DOHH2 (cell line): Measurements from ENCODE around the gene PNCK.

ENCODE experiments used
- CTCF ChIP-seq: fragments of 200-600 bp; sonication (generic); IDR thresholded peaks from one replicate; pipeline ENCODE4 v1.5.1; 2014; ENCODE audit warnings: antibody characterized with exemption, mild to moderate bottlenecking, low read depth, low read length; ENCODE audit not compliant: poor library complexity, severe bottlenecking
- EZH2phosphoT487 ChIP-seq: fragments of 200-600 bp; sonication (generic); IDR thresholded peaks from 2 replicates; pipeline ENCODE4 v1.6.1; 2017; ENCODE audit warnings: borderline replicate concordance, mild to moderate bottlenecking, antibody characterized with exemption, low read length, moderate library complexity, mixed read lengths

DNA sequence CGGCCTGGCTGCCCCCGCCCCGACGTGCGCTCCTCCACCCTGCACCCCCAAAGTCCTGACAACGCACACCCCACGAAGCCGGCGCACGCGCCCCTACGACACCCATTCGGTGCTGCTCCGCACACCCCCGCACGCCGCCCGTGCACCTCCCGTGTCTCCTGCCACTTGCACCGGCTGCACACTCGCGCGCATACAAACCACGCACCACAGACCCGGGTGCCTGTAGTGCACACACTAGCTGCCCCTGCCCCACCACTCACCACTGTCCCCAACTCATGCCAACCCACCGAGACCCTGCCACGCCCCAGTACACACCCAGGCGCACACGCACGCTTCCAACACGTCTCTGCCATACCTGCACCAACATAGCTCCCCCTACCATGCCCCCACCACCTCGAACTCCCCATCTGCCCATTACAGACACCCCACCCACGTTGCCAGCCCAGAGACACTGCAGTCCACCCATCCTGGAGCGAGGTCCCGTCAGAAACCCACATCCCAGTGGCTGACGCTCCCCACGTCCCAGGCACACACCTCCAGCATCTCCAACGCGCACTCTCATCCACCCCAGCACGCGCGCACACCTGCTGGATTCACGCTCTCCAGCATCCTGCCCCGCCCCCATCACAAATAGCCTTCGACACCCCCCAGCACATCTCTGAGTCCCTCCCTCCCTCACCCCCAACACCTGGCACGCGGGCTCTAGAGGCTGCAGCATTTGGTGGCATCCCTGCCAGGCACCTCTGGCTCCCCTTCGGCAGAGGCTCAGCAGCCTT is 30.8 kb downstream of the PNCK start:
- TF ChIP-seq CTCF, result no peak
- no peak for TF ChIP-seq EZH2phosphoT487
